ENCODE data around the gene STARD4. TPM values are rescaled to one million over a fixed set of nuclear protein-coding genes. Genes with fewer than 3 reads are reported as not detected.
A peak's percentile ranks its signal among the peaks of the same experiment; 100 is the strongest.

STARD4 gene
- total and polyA plus RNA-seq, 9 of the 15 experiments (the other 6 are each of a cell fraction or from before 2014, with no cell fraction given), result 28.4 to 88.0 (median 34.0) TPM

GRCh38 chr5:111530298-111530740 is 18.0 kb upstream of the STARD4 start (continued):
- TF ChIP-seq ATF3 (IDR thresholded peaks at IDR 0.05), result peak; percentile 84
- no peak for TF ChIP-seq ATF3 (CRISPR knock-in tag; conservative IDR thresholded peaks at IDR 0.05)
- peak in 1 of 2 experiments; percentile 91; a peak in 1 of 4 replicates for TF ChIP-seq RCOR1 (IDR thresholded peaks at IDR 0.05; ENCODE audit: borderline replicate concordance in 1 of 2, low read depth in 2 of 2, low read length in 2 of 2)
- TF ChIP-seq ZNF766 (CRISPR knock-in tag; conservative IDR thresholded peaks at IDR 0.05), result no peak
- TF ChIP-seq SMARCB1 (IDR thresholded peaks at IDR 0.05; ENCODE audit: insufficient read length, low read depth), result no peak
- TF ChIP-seq ZEB2 (IDR thresholded peaks at IDR 0.05), result peak; percentile 76; the same call in 1 of the 2 replicates
- TF ChIP-seq MCM3 (IDR thresholded peaks at IDR 0.05), result no peak
- TF ChIP-seq BRD4 (IDR thresholded peaks at IDR 0.05), result no peak
- TF ChIP-seq ZNF354B (CRISPR knock-in tag; IDR thresholded peaks at IDR 0.05), result no peak
- TF ChIP-seq HIVEP1 (CRISPR knock-in tag; IDR thresholded peaks at IDR 0.05), result no peak
- peak; percentile 32 for TF ChIP-seq MEIS2 (IDR thresholded peaks at IDR 0.05; ENCODE audit: partially characterized antibody)
- no peak for TF ChIP-seq ZNF445 (CRISPR knock-in tag; IDR thresholded peaks at IDR 0.05; ENCODE audit: low read depth)
- no peak for TF ChIP-seq DDX20 (tag; IDR thresholded peaks at IDR 0.05; ENCODE audit: low read depth)
- no peak for TF ChIP-seq GATAD2B (IDR thresholded peaks at IDR 0.05; ENCODE audit: borderline replicate concordance)
- TF ChIP-seq HNRNPLL (IDR thresholded peaks at IDR 0.05; ENCODE audit: low read depth, low read length, poor library complexity, severe bottlenecking), result no peak
- no peak for TF ChIP-seq CEBPB (tag; IDR thresholded peaks at IDR 0.05)
- TF ChIP-seq HDAC2 (IDR thresholded peaks at IDR 0.05), result peak; percentile 91
- TF ChIP-seq ZNF512 (tag; IDR thresholded peaks at IDR 0.05), result no peak
- TF ChIP-seq KAT8 (IDR thresholded peaks at IDR 0.05; ENCODE audit: low read depth), result no peak; the same call in 1 of the 2 replicates
- no peak for TF ChIP-seq ZNF449 (CRISPR knock-in tag; IDR thresholded peaks at IDR 0.05)
- no peak for TF ChIP-seq MBD1 (CRISPR knock-in tag; IDR thresholded peaks at IDR 0.05)
- no peak for TF ChIP-seq GATA2 (CRISPR knock-in tag; IDR thresholded peaks at IDR 0.05)
- TF ChIP-seq TRIM28 (IDR thresholded peaks at IDR 0.05), result peak; percentile 52
- no peak; the same call in 1 of the 2 replicates for TF ChIP-seq ZNF589 (CRISPR knock-in tag; IDR thresholded peaks at IDR 0.05; ENCODE audit: low read depth)
- TF ChIP-seq SRSF9 (IDR thresholded peaks at IDR 0.05; ENCODE audit: borderline replicate concordance, low read depth, low read length), result no peak
- TF ChIP-seq PHTF2 (CRISPR knock-in tag; IDR thresholded peaks at IDR 0.05), result no peak

Data from K562 (cell line).